HCT116 (cell line): ENCODE results near the gene NFATC1.

Source experiments
- ATF3 ChIP-seq: IDR thresholded peaks from 2 replicates; pipeline ENCODE4 v1.6.1; 2012
- CTCF ChIP-seq, 3 experiments: fragments of 200-600 bp in 1 of 3; sonication (generic) in 1 of 3; IDR thresholded peaks in 2 of 3; conservative IDR thresholded peaks in 1 of 3; 2 replicates each; pipeline ENCODE4 v1.5.1; 2012 to 2017; ENCODE audit warnings: low read depth in 2 of 3, low read length in 2 of 3, antibody characterized with exemption in 1 of 3, borderline replicate concordance in 1 of 3, control low read depth in 1 of 3, mild to moderate bottlenecking in 1 of 3, mixed read lengths in 1 of 3, mixed run types in 1 of 3, moderate library complexity in 1 of 3; ENCODE audit not compliant: insufficient read depth in 1 of 3
- EGR1 ChIP-seq: IDR thresholded peaks from 2 replicates; pipeline ENCODE4 v1.6.1; 2012; ENCODE audit warnings: low read depth
- EZH2 ChIP-seq: fragments of 200-600 bp; sonication (generic); IDR thresholded peaks from 2 replicates; pipeline ENCODE4 v1.6.1; 2017; ENCODE audit warnings: antibody characterized with exemption, mixed run types
- EZH2phosphoT487 ChIP-seq: fragments of 200-600 bp; IDR thresholded peaks from 2 replicates; pipeline ENCODE4 v1.6.1; 2018; ENCODE audit warnings: antibody characterized with exemption, borderline replicate concordance
- JUND ChIP-seq: IDR thresholded peaks from 2 replicates; pipeline ENCODE4 v1.6.1; 2012
- POLR2A ChIP-seq: IDR thresholded peaks from 2 replicates; pipeline ENCODE4 v1.7.0; 2011; ENCODE audit warnings: borderline replicate concordance; ENCODE audit not compliant: insufficient read depth, insufficient read length; ENCODE audit errors: extremely low read depth
- POLR2AphosphoS5 ChIP-seq: IDR thresholded peaks from 2 replicates; pipeline ENCODE4 v1.6.1; 2011; ENCODE audit warnings: mild to moderate bottlenecking, low read depth, low read length, moderate library complexity
- RAD21 ChIP-seq: IDR thresholded peaks from 2 replicates; pipeline ENCODE4 v1.6.1; 2012; ENCODE audit warnings: low read depth, mild to moderate bottlenecking
- SP1 ChIP-seq: IDR thresholded peaks from 2 replicates; pipeline ENCODE4 v1.6.1; 2012; ENCODE audit warnings: low read depth
- SRF ChIP-seq: IDR thresholded peaks from 2 replicates; pipeline ENCODE4 v1.6.1; 2012; ENCODE audit warnings: low read depth
- TCF7L2 ChIP-seq: IDR thresholded peaks from 2 replicates; pipeline ENCODE4 v1.7.0; 2011; ENCODE audit warnings: borderline replicate concordance, inconsistent platforms; ENCODE audit not compliant: insufficient read depth, insufficient read length; ENCODE audit errors: extremely low read depth
- TF ChIP-seq, protein P1 (sequence below): IDR thresholded peaks from 2 replicates; pipeline ENCODE4 v1.6.1; 2012; ENCODE audit warnings: low read depth
- TF ChIP-seq, protein P2 (sequence below): IDR thresholded peaks from 2 replicates; pipeline ENCODE4 v1.6.1; 2012

DNA sequence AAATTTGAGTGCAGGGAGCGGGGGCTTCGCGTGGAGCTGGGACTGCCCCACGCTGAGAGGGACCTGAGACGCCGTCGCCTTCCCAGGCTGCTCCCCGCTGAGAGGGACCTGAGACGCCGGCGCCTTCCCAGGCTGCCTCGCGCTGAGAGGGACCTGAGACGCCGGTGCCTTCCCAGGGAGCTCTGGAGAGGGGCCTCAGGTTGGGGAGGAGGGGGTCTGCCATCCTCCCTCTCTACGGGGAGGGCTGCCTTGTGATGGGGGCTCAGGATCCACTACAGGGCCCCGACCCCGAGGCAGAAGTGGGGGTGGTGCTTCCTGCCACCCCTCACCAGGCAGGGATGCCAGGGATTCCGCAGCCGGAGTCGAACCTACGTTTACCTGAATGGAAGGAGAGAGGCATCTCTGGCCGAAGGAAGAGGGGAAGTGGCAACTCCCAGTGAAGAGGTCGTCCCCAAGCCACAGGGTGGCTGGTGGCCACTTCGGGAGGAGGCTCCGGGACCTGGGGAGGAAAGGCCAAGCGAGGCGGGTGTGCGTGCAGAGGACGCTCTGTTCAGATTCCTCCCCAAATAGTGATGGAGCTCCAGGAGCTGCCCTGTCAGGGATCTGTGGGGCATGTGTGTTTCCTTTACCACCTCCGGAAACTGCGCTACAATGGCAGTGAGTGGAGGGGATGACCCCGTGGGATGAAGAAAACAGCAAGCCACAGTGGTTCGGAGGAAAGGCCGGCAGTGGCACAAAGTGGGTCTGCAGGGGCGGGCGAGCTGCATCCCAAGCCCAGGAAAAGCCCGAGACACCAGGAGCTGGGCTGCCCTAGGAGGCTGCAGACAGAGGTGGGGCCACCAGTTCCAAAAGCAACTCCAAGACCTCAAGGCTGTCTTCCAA lies 175.7 kb downstream of the NFATC1 start:
- TF ChIP-seq EZH2 (no peak), EGR1 (no peak), POLR2A (no peak), CTCF (IDR thresholded peaks at IDR 0.05 in 2 of 3, conservative IDR thresholded peaks at IDR 0.05 in 1 of 3; ENCODE audit: borderline replicate concordance in 1 of 3, insufficient read depth in 1 of 3, low read depth in 2 of 3, low read length in 2 of 3) (no peak), TCF7L2 (no peak), EZH2phosphoT487 (no peak), ATF3 (no peak), RAD21 (no peak), POLR2AphosphoS5 (no peak), JUND (no peak), SP1 (no peak), SRF (no peak)
- TF ChIP-seq, protein P1, sequence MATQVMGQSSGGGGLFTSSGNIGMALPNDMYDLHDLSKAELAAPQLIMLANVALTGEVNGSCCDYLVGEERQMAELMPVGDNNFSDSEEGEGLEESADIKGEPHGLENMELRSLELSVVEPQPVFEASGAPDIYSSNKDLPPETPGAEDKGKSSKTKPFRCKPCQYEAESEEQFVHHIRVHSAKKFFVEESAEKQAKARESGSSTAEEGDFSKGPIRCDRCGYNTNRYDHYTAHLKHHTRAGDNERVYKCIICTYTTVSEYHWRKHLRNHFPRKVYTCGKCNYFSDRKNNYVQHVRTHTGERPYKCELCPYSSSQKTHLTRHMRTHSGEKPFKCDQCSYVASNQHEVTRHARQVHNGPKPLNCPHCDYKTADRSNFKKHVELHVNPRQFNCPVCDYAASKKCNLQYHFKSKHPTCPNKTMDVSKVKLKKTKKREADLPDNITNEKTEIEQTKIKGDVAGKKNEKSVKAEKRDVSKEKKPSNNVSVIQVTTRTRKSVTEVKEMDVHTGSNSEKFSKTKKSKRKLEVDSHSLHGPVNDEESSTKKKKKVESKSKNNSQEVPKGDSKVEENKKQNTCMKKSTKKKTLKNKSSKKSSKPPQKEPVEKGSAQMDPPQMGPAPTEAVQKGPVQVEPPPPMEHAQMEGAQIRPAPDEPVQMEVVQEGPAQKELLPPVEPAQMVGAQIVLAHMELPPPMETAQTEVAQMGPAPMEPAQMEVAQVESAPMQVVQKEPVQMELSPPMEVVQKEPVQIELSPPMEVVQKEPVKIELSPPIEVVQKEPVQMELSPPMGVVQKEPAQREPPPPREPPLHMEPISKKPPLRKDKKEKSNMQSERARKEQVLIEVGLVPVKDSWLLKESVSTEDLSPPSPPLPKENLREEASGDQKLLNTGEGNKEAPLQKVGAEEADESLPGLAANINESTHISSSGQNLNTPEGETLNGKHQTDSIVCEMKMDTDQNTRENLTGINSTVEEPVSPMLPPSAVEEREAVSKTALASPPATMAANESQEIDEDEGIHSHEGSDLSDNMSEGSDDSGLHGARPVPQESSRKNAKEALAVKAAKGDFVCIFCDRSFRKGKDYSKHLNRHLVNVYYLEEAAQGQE = no peak
- TF ChIP-seq, protein P2, sequence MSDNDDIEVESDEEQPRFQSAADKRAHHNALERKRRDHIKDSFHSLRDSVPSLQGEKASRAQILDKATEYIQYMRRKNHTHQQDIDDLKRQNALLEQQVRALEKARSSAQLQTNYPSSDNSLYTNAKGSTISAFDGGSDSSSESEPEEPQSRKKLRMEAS = no peak
